SH-SY5Y (cell line): ENCODE results near the gene B3GALNT2.

Source experiments
- GATA2 ChIP-seq: IDR thresholded peaks from 2 replicates; pipeline ENCODE4 v1.6.1; 2011; ENCODE audit warnings: mild to moderate bottlenecking, low read depth, low read length
- GATA3 ChIP-seq: IDR thresholded peaks from 2 replicates; pipeline ENCODE4 v1.6.1; 2011; ENCODE audit warnings: low read depth, mild to moderate bottlenecking, low read length, moderate library complexity

GRCh38 chr1:235533476-235534168 lies 29.4 kb upstream of the B3GALNT2 start:
- TF ChIP-seq GATA2: no peak
- TF ChIP-seq GATA3: no peak
